Activated CD4-positive, alpha-beta memory T cell treated with anti-CD3 and anti-CD28 coated beads for 36 hours (primary cell): ENCODE measurements around the gene PCDHA12. TPM values are rescaled to one million over a fixed set of nuclear protein-coding genes. Genes with fewer than 3 reads are reported as not detected.
A peak's percentile ranks its signal among the peaks of the same experiment; 100 is the strongest.

Experiments used
- CTCF ChIA-PET: fragments of 350-600 bp; sonication (Branson Sonifier 250); formaldehyde crosslinking; loops from one replicate; lab custom pipeline; 2021; ENCODE audit warnings: antibody characterized with exemption, inconsistent platforms; lab: Charles Lee
- POLR2A ChIA-PET: fragments of 350-600 bp; sonication (Branson Sonifier 250); formaldehyde crosslinking; loops from one replicate; lab custom pipeline; 2021; ENCODE audit warnings: antibody characterized with exemption; lab: Charles Lee
- DNase-seq: peaks from one replicate; pipeline ENCODE4 v3.0.0-alpha.2; 2020
- H3K27ac Mint-ChIP-seq: one replicate; pipeline ENCODE4 v1.8.0; 2021; ENCODE audit warnings: mixed read lengths
- H3K27me3 Mint-ChIP-seq: one replicate; pipeline ENCODE4 v1.8.0; 2021; ENCODE audit warnings: mixed read lengths
- H3K36me3 Mint-ChIP-seq: one replicate; pipeline ENCODE4 v1.8.0; 2021; ENCODE audit warnings: mixed read lengths
- H3K4me1 Mint-ChIP-seq: one replicate; pipeline ENCODE4 v1.8.0; 2021; ENCODE audit warnings: low read depth, mixed read lengths
- H3K4me3 Mint-ChIP-seq: one replicate; pipeline ENCODE4 v1.8.0; 2021; ENCODE audit warnings: mild to moderate bottlenecking, mixed read lengths
- H3K9me3 Mint-ChIP-seq: one replicate; pipeline ENCODE4 v1.8.0; 2021; ENCODE audit warnings: mixed read lengths
- intact Hi-C: fragments of 100-400 bp; cut with micrococcal nuclease; formaldehyde crosslinking; loops from one replicate; pipeline ENCODE4 v1.15.1; 2023
- total RNA-seq, 2 experiments: library from RNA; stranded (reverse); gene quantifications; one replicate each; pipeline ENCODE4 v1.2.3, GENCODE V29; 2021

PCDHA12 gene
- total RNA-seq, 2 experiments from 2014 or later = not detected

DNA sequence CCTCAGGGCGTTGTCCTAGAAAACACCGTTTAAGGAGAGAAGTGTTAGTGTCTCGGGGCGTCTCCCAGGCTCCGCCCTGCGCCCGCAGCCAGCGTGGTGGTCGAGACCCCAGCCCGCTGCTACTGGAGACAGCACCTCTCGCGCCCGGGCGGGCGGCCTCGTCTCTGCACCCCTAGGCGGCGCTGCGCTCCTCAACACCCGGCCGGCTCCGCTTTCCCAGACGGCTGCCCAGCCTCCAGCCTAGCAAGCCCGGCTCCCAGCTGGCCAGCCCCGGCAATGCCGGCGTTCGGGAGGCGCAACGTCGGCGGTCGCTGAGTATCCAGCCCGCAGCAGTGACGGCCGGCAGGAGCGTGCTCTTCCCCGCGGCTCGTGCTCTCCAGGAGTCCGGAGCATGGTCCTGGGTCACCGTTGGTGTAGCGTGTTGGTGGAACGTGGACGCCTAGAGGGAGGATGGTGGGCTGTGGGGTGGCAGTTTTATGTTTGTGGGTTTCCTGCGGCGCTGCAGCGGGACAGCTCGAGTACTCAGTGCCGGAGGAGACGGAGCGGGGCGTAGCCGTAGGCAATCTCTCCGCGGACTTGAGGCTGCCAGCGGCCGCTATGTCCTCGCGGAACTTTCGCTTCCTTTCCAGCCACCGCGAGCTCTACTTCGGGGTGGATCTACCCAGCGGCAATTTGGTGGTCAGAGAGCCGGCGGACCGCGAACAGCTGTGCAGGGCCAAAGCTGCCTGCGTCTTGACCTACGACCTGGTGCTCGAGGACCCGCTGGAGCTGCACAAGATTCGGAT, 51.5 kb downstream of the PCDHA12 start:
- intact Hi-C loops = loop anchor here (5.0 kb wide), 1 partner anchor 116 kb away; no protein-coding TSS in a partner anchor
- POLR2A ChIA-PET = no interaction called here

DNA sequence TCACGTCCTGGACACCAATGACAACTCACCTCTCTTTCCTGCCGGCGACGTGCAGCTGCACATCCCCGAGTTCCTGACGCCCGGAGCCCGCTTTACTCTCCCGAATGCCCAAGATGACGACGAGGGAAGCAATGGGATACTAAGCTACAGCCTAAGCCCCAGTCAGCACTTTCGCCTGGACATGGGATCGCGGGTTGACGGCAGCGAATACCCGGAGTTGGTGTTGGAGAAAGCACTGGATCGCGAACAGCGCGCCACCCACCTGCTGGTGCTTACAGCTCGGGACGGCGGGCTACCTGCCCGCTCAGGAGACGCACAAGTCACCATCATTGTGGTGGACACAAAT, 52.1 kb downstream of the PCDHA12 start:
- H3K27ac Mint-ChIP-seq = no peak overlapping the region
- H3K9me3 Mint-ChIP-seq = no peaks in the 10 kb centered on the region
- DNase-seq = no peak
- POLR2A ChIA-PET = no interaction called here
- peaks cover 46% of the 10 kb centered on the region for H3K27me3 Mint-ChIP-seq
- no peaks in the 10 kb centered on the region for H3K36me3 Mint-ChIP-seq
- CTCF ChIA-PET = interaction anchor here (0.7 to 1.2 kb wide), 2 partner anchors 33 to 86 kb away, joined by 3 read pairs; partner anchors contain the start of gene PCDHA8
- peaks cover 6% of the 10 kb centered on the region for H3K4me1 Mint-ChIP-seq
- no peak overlapping the region for H3K4me3 Mint-ChIP-seq
- intact Hi-C loops = loop anchor here (5.0 kb wide), 1 partner anchor 115 kb away; no protein-coding TSS in a partner anchor

More for the DNA sequence above, 51.5 kb downstream of the PCDHA12 start:
- no peak overlapping the region for H3K27ac Mint-ChIP-seq
- peaks cover 46% of the 10 kb centered on the region for H3K27me3 Mint-ChIP-seq
- no peak overlapping the region for H3K4me3 Mint-ChIP-seq
- CTCF ChIA-PET = interaction anchor here (0.7 to 1.3 kb wide), 4 partner anchors 11 to 116 kb away, joined by 3 to 4 read pairs (median 3); partner anchors contain the start of gene PCDHA8
- DNase-seq = peak; percentile 55
- no peaks in the 10 kb centered on the region for H3K9me3 Mint-ChIP-seq
- no peaks in the 10 kb centered on the region for H3K36me3 Mint-ChIP-seq
- peaks cover 6% of the 10 kb centered on the region for H3K4me1 Mint-ChIP-seq

Other genes starting within 250 kb of the PCDHA12 start
- gene CD14, start 242.1 kb upstream of the PCDHA12 start, total RNA-seq = under 1 TPM; 0.39 to 0.62 TPM
- 10 to 100 TPM; 33.7 to 33.8 TPM for gene TMCO6, start 235.9 kb upstream of the PCDHA12 start, total RNA-seq
- 10 to 100 TPM; 63.8 to 69.4 TPM for gene NDUFA2, start 227.7 kb upstream of the PCDHA12 start, total RNA-seq
- gene IK, start 227.5 kb upstream of the PCDHA12 start, total RNA-seq = 100 to 1,000 TPM; 103 to 104 TPM
- gene WDR55, start 210.4 kb upstream of the PCDHA12 start, total RNA-seq = 10 to 100 TPM; 30.4 to 32.1 TPM
- 1 to 10 TPM; 2.3 to 2.5 TPM for gene DND1, start 201.7 kb upstream of the PCDHA12 start, total RNA-seq
- 10 to 100 TPM; 91.1 to 91.7 TPM for gene HARS1, start 183.9 kb upstream of the PCDHA12 start, total RNA-seq
- 10 to 100 TPM; 26.9 to 28.9 TPM for gene HARS2, start 183.9 kb upstream of the PCDHA12 start, total RNA-seq
- 10 to 100 TPM; 51.4 to 53.4 TPM for gene ZMAT2, start 174.9 kb upstream of the PCDHA12 start, total RNA-seq
- not detected for gene PCDHA1, start 89.2 kb upstream of the PCDHA12 start, total RNA-seq
- gene PCDHA2, start 80.5 kb upstream of the PCDHA12 start, total RNA-seq = not detected
- not detected for gene PCDHA3, start 74.3 kb upstream of the PCDHA12 start, total RNA-seq
- not detected for gene PCDHA4, start 68.2 kb upstream of the PCDHA12 start, total RNA-seq
- gene PCDHA5, start 53.7 kb upstream of the PCDHA12 start, total RNA-seq = not detected
- not detected for gene PCDHA6, start 47.3 kb upstream of the PCDHA12 start, total RNA-seq
- gene PCDHA7, start 41.0 kb upstream of the PCDHA12 start, total RNA-seq = not detected
- not detected for gene PCDHA8, start 34.1 kb upstream of the PCDHA12 start, total RNA-seq
- not detected for gene PCDHA9, start 26.9 kb upstream of the PCDHA12 start, total RNA-seq
- not detected for gene PCDHA10, start 19.4 kb upstream of the PCDHA12 start, total RNA-seq
- gene PCDHA11, start 6.4 kb upstream of the PCDHA12 start, total RNA-seq = not detected
- gene PCDHA13, start 6.8 kb downstream of the PCDHA12 start, total RNA-seq = not detected
- gene PCDHAC1, start 51.0 kb downstream of the PCDHA12 start, total RNA-seq = not detected
- gene PCDHAC2, start 91.2 kb downstream of the PCDHA12 start, total RNA-seq = not detected
- not detected for gene PCDHB1, start 176.1 kb downstream of the PCDHA12 start, total RNA-seq
- under 1 TPM in 1 of 2 experiments, not detected in 1; 0.17 TPM for gene PCDHB2, start 219.3 kb downstream of the PCDHA12 start, total RNA-seq
- not detected for gene PCDHB3, start 225.2 kb downstream of the PCDHA12 start, total RNA-seq
- gene PCDHB4, start 246.5 kb downstream of the PCDHA12 start, total RNA-seq = not detected